ENCODE results near the gene FAM107A. TPM values are rescaled to one million over a fixed set of nuclear protein-coding genes. Genes with fewer than 3 reads are reported as not detected.

Gene FAM107A
- total RNA-seq, 3 donors from 2014 or later, result 2.2 to 24.1 (median 23.6) TPM

GRCh38 chr3:58622892-58623291, 45.7 kb upstream of the FAM107A start:
- ATAC-seq (no peak), DNase-seq (no peak)

GRCh38 chr3:58622436-58622835, 45.2 kb upstream of the FAM107A start:
- DNase-seq, result no peak
- intact Hi-C loops (cut with DNase I, micrococcal nuclease), result no loop called here
- H3K36me3 ChIP-seq (ENCODE audit: low read depth), result no peaks in the 10 kb centered on the region
- ATAC-seq, result no peak
- TF ChIP-seq CTCF (IDR thresholded peaks at IDR 0.05), result no peak
- no peak overlapping the region for H3K4me3 ChIP-seq
- no peaks in the 10 kb centered on the region for H3K9me3 ChIP-seq
- peaks cover 5% of the 10 kb centered on the region for H3K4me1 ChIP-seq (ENCODE audit: low read depth)

More at GRCh38 chr3:58622892-58623291, 45.7 kb upstream of the FAM107A start:
- H3K4me3 ChIP-seq, result no peak overlapping the region
- H3K9me3 ChIP-seq, result no peaks in the 10 kb centered on the region
- intact Hi-C loops (cut with DNase I, micrococcal nuclease), result no loop called here
- TF ChIP-seq CTCF (IDR thresholded peaks at IDR 0.05), result no peak
- H3K36me3 ChIP-seq (ENCODE audit: low read depth), result no peaks in the 10 kb centered on the region
- peaks cover 10% of the 10 kb centered on the region for H3K4me1 ChIP-seq (ENCODE audit: low read depth)

GRCh38 chr3:58621086-58621830, 44.1 kb upstream of the FAM107A start:
- no peak for TF ChIP-seq CTCF (IDR thresholded peaks at IDR 0.05)
- ATAC-seq, result no peak
- no peaks in the 10 kb centered on the region for H3K4me1 ChIP-seq (ENCODE audit: low read depth)
- intact Hi-C loops (cut with DNase I, micrococcal nuclease), result no loop called here
- no peak overlapping the region for H3K4me3 ChIP-seq
- DNase-seq, result no peak
- no peaks in the 10 kb centered on the region for H3K36me3 ChIP-seq (ENCODE audit: low read depth)
- no peaks in the 10 kb centered on the region for H3K9me3 ChIP-seq

GRCh38 chr3:58620421-58620820, 43.2 kb upstream of the FAM107A start:
- DNase-seq (no peak), ATAC-seq (no peak)
- no peak for TF ChIP-seq CTCF (IDR thresholded peaks at IDR 0.05)
- intact Hi-C loops (cut with DNase I, micrococcal nuclease), result no loop called here
- Histone ChIP-seq H3K4me3 (no peak overlapping the region), H3K36me3 (ENCODE audit: low read depth) (no peaks in the 10 kb centered on the region), H3K4me1 (ENCODE audit: low read depth) (no peaks in the 10 kb centered on the region), H3K9me3 (no peaks in the 10 kb centered on the region)

GRCh38 chr3:58617338-58617761, 40.2 kb upstream of the FAM107A start:
- ATAC-seq, result peak; percentile 26

More at GRCh38 chr3:58617338-58617761, 40.2 kb upstream of the FAM107A start:
- no peak for TF ChIP-seq CTCF (IDR thresholded peaks at IDR 0.05)
- intact Hi-C loops (cut with DNase I, micrococcal nuclease), result no loop called here
- Histone ChIP-seq H3K36me3 (ENCODE audit: low read depth) (no peaks in the 10 kb centered on the region), H3K4me1 (ENCODE audit: low read depth) (no peaks in the 10 kb centered on the region), H3K4me3 (no peak overlapping the region), H3K9me3 (no peaks in the 10 kb centered on the region)
- DNase-seq, result no peak

Measured in mucosa of descending colon (tissue), 3 donors.